CD4-positive, alpha-beta T cell treated with Interleukin-12 subunit alpha and Interleukin-12 subunit beta, for 1 hour (primary cell): ENCODE measurements around the gene NOTCH2NLA.

Experiments used
- DNase-seq: peaks from one replicate; pipeline ENCODE4 v3.0.0-alpha.2; 2020

NOTCH2NLA gene

DNA sequence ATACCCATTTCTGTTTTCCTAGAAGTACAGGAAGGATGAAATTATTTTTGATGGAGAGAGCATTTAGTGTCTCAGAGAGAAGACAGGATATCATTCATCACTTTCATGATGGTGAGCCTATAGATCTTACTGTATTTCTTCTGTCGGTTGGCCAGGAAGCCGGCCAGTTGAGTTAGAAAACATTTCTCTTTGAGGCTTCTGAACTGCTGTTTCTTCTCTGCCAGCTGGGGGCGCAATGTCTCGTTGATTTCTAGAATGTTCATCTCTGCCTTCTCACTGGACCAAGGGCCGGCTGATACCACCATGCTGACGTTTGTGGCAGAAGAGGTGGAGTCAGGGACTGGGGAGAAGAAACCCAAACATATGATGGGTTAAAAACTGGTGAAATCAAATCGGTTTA, 84.4 kb downstream of the NOTCH2NLA start, which contains the start of gene NBPF10:
TSS of gene NBPF10 (minus strand) at position 340 of the 400 bp plus-strand sequence. CDS start at position 305, 35 bp downstream.
- DNase-seq: peak; percentile 17
